ENCODE data around the gene OSCP1. TPM values are rescaled to one million over a fixed set of nuclear protein-coding genes. Genes with fewer than 3 reads are reported as not detected.

OSCP1 gene
- total RNA-seq, 1 experiment from 2014 or later, result 3.2 TPM

DNA sequence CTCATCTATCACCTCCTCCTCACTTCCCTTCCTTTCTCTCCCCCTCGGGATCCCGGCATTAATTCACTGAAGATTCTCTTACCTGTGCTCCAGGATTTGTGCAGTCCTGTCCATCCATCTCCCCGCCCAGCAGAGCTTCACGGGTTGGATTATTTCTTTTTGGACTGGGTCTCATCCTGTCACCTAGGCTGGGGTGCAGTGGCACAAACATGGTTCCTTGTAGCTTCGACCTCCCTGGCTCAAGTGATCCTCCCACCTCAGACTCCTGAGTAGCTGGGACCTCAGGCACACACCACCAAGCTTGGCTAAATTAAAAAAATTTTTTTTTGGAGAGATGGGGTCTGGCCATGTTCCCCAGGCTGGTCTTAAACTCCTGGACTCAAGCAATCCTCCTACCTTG lies 44.7 kb upstream of the OSCP1 start:
- H3T11ph ChIP-seq (ENCODE audit: low read length), result no peak overlapping the region
- DNase-seq, result no peak
- H3K14ac ChIP-seq (ENCODE audit: insufficient read depth, low read length), result no peak overlapping the region; the same call in 1 of the 2 replicates
- H3K79me1 ChIP-seq (ENCODE audit: insufficient read depth, low read depth, low read length, poor library complexity, severe bottlenecking), result no peaks in the 10 kb centered on the region
- Mint-ChIP-seq H3K9me3 (no peaks in the 10 kb centered on the region), H3K36me3 (ENCODE audit: insufficient read depth in 1 of 3, low read depth in 3 of 3) (no peaks in the 10 kb centered on the region), H3K27me3 (ENCODE audit: low read depth) (peaks cover 38% of the 10 kb centered on the region), H3K27ac (no peak overlapping the region), H3K4me3 (no peak overlapping the region), H3K4me1 (peaks cover 2% of the 10 kb centered on the region in 2 experiments; a peak in 3 of 4 replicates)
- no peak overlapping the region for H4K8ac ChIP-seq (replicated peaks; ENCODE audit: insufficient read length, low read depth, low read length)
- H3K4ac ChIP-seq (ENCODE audit: low read depth, low read length), result no peak overlapping the region
- H4K91ac ChIP-seq (ENCODE audit: insufficient read length, low read depth, low read length), result no peak overlapping the region
- H3K9ac ChIP-seq (ENCODE audit: extremely low read depth, insufficient read length, low read length), result no peak overlapping the region
- H3K4me2 ChIP-seq (ENCODE audit: insufficient read depth, insufficient read length, low read length), result no peak overlapping the region
- no peaks in the 10 kb centered on the region for H3K9me3 ChIP-seq (ENCODE audit: control insufficient read depth, low read depth, low read length)
- H2AFZ ChIP-seq (ENCODE audit: low read length), result no peak overlapping the region
- H2BK5ac ChIP-seq (ENCODE audit: insufficient read length, low read length), result no peak overlapping the region
- no peak overlapping the region for H3K27ac ChIP-seq (ENCODE audit: insufficient read length, low read depth, low read length)
- H3K79me2 ChIP-seq (ENCODE audit: insufficient read depth, low read length), result no peaks in the 10 kb centered on the region
- no peaks in the 10 kb centered on the region for H4K20me1 ChIP-seq (ENCODE audit: control insufficient read depth, insufficient read depth, insufficient read length)
- H2BK12ac ChIP-seq (ENCODE audit: insufficient read length, low read depth, low read length), result no peak overlapping the region
- WGBS (ENCODE audit: extremely low coverage, insufficient read length, low lambda C conversion rate), result no CpG with 5 or more reads among the region's 5 CpGs
- H3K18ac ChIP-seq (ENCODE audit: insufficient read length, low read depth, low read length), result no peak overlapping the region
- H2BK120ac ChIP-seq (ENCODE audit: low read depth, low read length, poor library complexity, severe bottlenecking), result no peak overlapping the region
- no peak overlapping the region for H2BK15ac ChIP-seq (ENCODE audit: low read depth, low read length)
- TF ChIP-seq, protein P1, sequence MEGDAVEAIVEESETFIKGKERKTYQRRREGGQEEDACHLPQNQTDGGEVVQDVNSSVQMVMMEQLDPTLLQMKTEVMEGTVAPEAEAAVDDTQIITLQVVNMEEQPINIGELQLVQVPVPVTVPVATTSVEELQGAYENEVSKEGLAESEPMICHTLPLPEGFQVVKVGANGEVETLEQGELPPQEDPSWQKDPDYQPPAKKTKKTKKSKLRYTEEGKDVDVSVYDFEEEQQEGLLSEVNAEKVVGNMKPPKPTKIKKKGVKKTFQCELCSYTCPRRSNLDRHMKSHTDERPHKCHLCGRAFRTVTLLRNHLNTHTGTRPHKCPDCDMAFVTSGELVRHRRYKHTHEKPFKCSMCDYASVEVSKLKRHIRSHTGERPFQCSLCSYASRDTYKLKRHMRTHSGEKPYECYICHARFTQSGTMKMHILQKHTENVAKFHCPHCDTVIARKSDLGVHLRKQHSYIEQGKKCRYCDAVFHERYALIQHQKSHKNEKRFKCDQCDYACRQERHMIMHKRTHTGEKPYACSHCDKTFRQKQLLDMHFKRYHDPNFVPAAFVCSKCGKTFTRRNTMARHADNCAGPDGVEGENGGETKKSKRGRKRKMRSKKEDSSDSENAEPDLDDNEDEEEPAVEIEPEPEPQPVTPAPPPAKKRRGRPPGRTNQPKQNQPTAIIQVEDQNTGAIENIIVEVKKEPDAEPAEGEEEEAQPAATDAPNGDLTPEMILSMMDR (conservative IDR thresholded peaks at IDR 0.05), result no peak
- H3K56ac ChIP-seq (ENCODE audit: insufficient read length, low read depth, low read length), result no peak overlapping the region
- no peak overlapping the region for H3K23ac ChIP-seq (ENCODE audit: insufficient read length, low read depth, low read length)
- H2AK5ac ChIP-seq (ENCODE audit: insufficient read length, low read length), result no peak overlapping the region
- no peak overlapping the region for H2BK20ac ChIP-seq (ENCODE audit: low read depth, low read length, poor library complexity, severe bottlenecking)
- no peaks in the 10 kb centered on the region for H3K4me1 ChIP-seq (ENCODE audit: insufficient read depth, low read length)
- H3K27me3 ChIP-seq (ENCODE audit: insufficient read depth, low read length), result no peaks in the 10 kb centered on the region
- no peaks in the 10 kb centered on the region for H3K23me2 ChIP-seq (ENCODE audit: insufficient read length, low read depth, low read length, poor library complexity, severe bottlenecking)
- H4K5ac ChIP-seq (ENCODE audit: insufficient read length, low read depth, low read length), result no peak overlapping the region
